NCI-H2107 treated with DMSO at 0.1 percent for 48 hours (cell line): ENCODE measurements around the gene IL12A.

ENCODE experiments used
- DNase-seq: peaks from one replicate; lab custom pipeline; 2025; ENCODE audit not compliant: unreplicated experiment; lab: John Stamatoyannopoulos, UW

IL12A gene

GRCh38 chr3:159988617-159989271 lies at the start of gene IL12A:
IL12A (plus strand) TSS chr3:159988835.
- DNase-seq: peak; percentile 40

- no peak for DNase-seq
Measured at GRCh38 chr3:159941038-159942000, 47.3 kb upstream of the IL12A start.

GRCh38 chr3:159944781-159945180 lies 43.9 kb upstream of the IL12A start:
- no peak for DNase-seq

GRCh38 chr3:159945930-159946329 lies 42.7 kb upstream of the IL12A start:
- no peak for DNase-seq

GRCh38 chr3:159947220-159947619 lies 41.4 kb upstream of the IL12A start:
- DNase-seq: no peak

- no peak for DNase-seq
Measured at GRCh38 chr3:159948429-159949144, 40.0 kb upstream of the IL12A start.

- DNase-seq: no peak
Measured at GRCh38 chr3:159950156-159950898, 38.3 kb upstream of the IL12A start.

GRCh38 chr3:159951540-159951939 lies 37.1 kb upstream of the IL12A start:
- DNase-seq: no peak

GRCh38 chr3:159953325-159954085 lies 35.1 kb upstream of the IL12A start:
- no peak for DNase-seq

- DNase-seq: no peak
Measured at GRCh38 chr3:159960188-159961148, 28.2 kb upstream of the IL12A start.

GRCh38 chr3:159964166-159964973 lies 24.3 kb upstream of the IL12A start:
- DNase-seq: no peak

- no peak for DNase-seq
Measured at GRCh38 chr3:159971311-159971710, 17.3 kb upstream of the IL12A start.

- DNase-seq: no peak
Measured at GRCh38 chr3:159977295-159977694, 11.3 kb upstream of the IL12A start.

- DNase-seq: no peak
Measured at GRCh38 chr3:159978353-159978752, 10.3 kb upstream of the IL12A start.

- DNase-seq: no peak
Measured at GRCh38 chr3:159978918-159979703, 9.5 kb upstream of the IL12A start.

- no peak for DNase-seq
Measured at GRCh38 chr3:159982442-159982974, 6.1 kb upstream of the IL12A start.

- DNase-seq: peak; percentile 27
Measured at GRCh38 chr3:159987291-159987711, 1.3 kb upstream of the IL12A start.
